GM21737 (cell line): ENCODE measurements around the gene ACVR1.

ENCODE experiments used
- ATAC-seq: cut with Tn5 transposase; IDR thresholded peaks from one replicate; pipeline ENCODE4 v1.9.1; 2021; ENCODE audit warnings: mild to moderate bottlenecking, moderate library complexity; ENCODE audit not compliant: unreplicated experiment

Gene ACVR1

GRCh38 chr2:157793053-157793612, 83.0 kb downstream of the ACVR1 start:
- ATAC-seq = no peak

GRCh38 chr2:157792335-157793052, 83.6 kb downstream of the ACVR1 start:
- no peak for ATAC-seq

DNA sequence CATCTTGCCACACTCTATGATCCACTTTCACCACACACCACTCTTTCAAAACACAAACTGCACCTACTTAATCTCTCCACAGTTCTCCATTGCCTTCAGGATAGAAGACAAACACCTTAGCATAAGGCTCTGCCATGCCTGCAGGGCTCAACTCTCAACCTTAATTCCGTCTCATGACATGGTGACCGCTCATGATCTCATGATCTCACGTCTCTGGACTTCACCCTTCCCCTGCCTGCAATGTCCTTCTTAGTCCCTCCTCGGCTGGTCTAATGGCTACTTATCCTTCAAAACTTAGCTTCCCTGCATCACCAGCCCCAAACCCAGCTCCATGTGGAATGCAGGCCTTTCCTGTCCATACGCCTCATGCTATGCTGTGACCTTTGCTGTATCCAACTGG, 85.3 kb downstream of the ACVR1 start:
- ATAC-seq = no peak

- ATAC-seq = no peak
Measured at GRCh38 chr2:157789933-157790511, 86.1 kb downstream of the ACVR1 start.

DNA sequence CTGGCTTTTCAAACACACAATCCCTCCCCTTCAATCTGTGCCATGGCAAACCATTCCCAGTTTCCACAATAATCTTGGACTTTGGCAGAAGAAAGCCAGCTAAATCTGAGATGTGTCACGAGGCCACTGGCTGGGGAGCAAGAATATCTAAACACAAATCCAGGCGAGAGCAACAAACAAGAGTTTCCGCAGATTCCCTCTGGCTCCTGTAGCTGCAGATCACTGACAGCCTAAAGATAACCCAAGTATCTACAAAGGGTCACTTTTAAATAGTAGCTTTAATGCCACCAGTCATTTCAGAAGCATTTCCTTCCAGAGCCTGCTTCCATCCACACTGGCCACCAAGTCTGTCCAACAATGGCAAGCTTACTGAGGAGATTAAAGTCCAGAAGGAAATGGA, 86.9 kb downstream of the ACVR1 start:
- ATAC-seq = no peak

GRCh38 chr2:157788201-157788600, 87.9 kb downstream of the ACVR1 start:
- ATAC-seq = no peak

GRCh38 chr2:157787364-157787938, 88.7 kb downstream of the ACVR1 start:
- no peak for ATAC-seq

DNA sequence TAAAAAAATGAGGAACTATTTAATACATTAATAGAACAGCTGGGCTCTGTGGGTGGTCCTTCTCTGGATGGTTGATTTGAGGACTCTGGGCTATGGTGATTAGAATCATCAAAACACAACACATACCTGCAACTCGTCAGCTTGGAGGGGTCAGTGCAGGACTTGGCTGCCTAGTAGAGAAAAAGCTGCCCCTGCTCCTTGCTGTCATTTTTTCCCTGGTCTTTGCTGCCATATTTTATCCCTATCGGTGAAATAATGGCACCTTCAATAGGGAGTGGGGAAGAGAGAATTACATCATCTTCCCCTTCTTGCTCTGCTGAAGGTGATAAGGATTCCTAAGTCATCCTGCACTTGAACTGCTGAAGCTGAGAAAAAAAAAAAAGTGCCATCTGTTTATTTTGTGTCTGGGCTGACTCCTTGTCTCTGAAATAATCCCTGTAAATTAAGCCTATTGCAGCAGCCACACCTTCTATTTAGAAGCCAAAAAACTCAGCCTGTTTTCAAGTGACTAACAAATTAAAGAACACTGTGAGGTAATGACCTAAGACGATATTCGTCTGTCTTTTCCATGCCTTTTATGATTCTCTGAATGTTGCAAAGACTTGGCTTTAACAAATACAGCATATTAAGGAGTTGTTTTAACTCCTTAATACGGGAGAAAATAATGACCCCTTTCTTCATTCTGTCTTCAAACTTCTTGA, 89.3 kb downstream of the ACVR1 start:
- no peak for ATAC-seq

GRCh38 chr2:157785866-157786662, 90.1 kb downstream of the ACVR1 start:
- no peak for ATAC-seq

- no peak for ATAC-seq
Measured at GRCh38 chr2:157785200-157785599, 90.9 kb downstream of the ACVR1 start.

DNA sequence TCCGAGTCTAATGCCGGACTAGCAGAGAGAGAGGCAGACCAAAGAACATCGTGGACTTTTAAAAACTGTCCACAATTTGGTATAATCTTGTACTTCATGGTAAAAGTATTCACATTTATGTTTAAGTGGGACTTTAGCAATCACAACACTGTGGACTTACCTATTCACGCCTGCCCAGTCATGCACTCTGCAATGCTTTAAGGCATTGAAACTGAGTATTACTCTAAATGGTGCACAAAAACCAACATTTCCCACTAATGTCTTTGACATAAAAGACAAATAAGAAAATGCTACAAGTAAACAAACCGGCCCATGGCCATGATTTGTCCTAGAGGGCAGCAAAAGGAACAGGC, 91.3 kb downstream of the ACVR1 start:
- ATAC-seq = no peak

DNA sequence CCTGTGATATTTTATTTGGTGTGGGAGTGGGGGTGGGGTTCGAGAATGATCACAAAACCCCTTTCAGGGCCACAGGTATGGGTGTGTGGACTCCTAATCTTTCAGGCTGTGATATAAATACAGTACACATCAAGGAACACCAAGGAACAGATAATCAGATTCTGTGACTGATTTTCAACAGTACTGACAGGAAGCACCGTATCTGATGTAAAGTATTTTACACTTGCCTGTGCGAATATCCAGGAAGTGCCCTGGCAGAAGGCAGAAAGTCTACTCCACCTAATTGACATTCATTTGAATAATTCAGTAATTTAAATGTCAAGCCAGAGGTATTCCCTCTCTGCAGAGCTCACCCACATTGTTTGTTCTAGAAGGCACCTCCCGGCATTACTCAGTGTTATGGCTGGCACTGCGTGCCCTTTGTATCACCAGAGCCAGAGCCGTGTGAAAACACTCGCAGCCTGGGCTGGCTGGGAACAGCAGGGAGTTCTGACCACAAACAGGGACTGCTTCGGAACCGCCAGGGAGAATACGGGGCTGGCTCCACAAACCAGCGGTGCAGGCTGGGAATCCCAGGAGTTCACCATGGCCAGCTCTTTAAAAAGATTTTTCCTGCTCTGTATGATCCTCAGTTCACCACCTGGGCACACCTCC, 91.8 kb downstream of the ACVR1 start:
- no peak for ATAC-seq

DNA sequence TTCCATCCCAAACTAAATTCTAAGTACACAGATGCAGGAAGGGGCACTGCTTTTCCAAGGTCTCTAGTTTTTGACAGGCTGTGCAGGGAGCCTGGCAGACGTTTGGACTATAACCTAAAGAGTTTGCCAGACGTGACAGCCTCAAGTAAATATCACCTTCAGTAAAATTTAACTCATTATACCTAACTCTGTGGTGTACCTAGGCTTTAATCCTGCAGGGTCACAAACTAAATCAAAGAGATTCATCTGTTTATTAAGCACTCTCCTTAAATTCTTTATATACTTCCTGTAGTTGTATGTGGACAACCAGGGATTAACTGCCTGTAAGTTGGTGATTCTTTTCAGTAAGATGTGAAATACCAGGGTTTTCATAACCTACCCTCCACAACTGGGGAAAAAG, 92.9 kb downstream of the ACVR1 start:
- ATAC-seq = no peak

- ATAC-seq = no peak
Measured at GRCh38 chr2:157782057-157782845, 93.9 kb downstream of the ACVR1 start.

- no peak for ATAC-seq
Measured at GRCh38 chr2:157780211-157780610, 95.9 kb downstream of the ACVR1 start.

GRCh38 chr2:157779794-157780193, 96.3 kb downstream of the ACVR1 start:
- ATAC-seq = no peak

GRCh38 chr2:157777427-157777826, 98.7 kb downstream of the ACVR1 start:
- no peak for ATAC-seq

GRCh38 chr2:157771234-157771633, 104.9 kb downstream of the ACVR1 start:
- ATAC-seq = no peak

- ATAC-seq = no peak
Measured at GRCh38 chr2:157769856-157770255, 106.3 kb downstream of the ACVR1 start.

- ATAC-seq = no peak
Measured at GRCh38 chr2:157764386-157764785, 111.7 kb downstream of the ACVR1 start.
